Thyroid gland (tissue), 4 donors: ENCODE measurements around the gene MTA3. TPM values are rescaled to one million over a fixed set of nuclear protein-coding genes. Genes with fewer than 3 reads are reported as not detected.

ENCODE experiments used
- DNase-seq, 2 donors: peaks; one replicate each; pipeline ENCODE4 v3.0.0-alpha.2; 2019
- H3K27ac ChIP-seq, 3 donors: fragments of 200-600 bp; sonication (generic); 1 replicate in 2 of 3; 2 replicates in 1 of 3; pipeline ENCODE4 v1.5.1; 2016 to 2019; ENCODE audit warnings: mild to moderate bottlenecking in 1 of 3, moderate library complexity in 1 of 3
- H3K27me3 ChIP-seq: fragments of 200-600 bp; sonication (generic); one replicate; pipeline ENCODE4 v1.5.1; 2019
- H3K36me3 ChIP-seq, 2 donors: fragments of 200-600 bp; sonication (generic); one replicate each; pipeline ENCODE4 v1.5.1; 2016 to 2019
- H3K4me1 ChIP-seq, 2 donors: fragments of 200-600 bp; sonication (generic); one replicate each; pipeline ENCODE4 v1.5.1; 2017 to 2019
- H3K4me3 ChIP-seq, 3 donors: fragments of 200-600 bp; sonication (generic); replicated peaks in 1 of 3; 1 replicate in 2 of 3; 2 replicates in 1 of 3; pipeline ENCODE4 v1.5.1; 2016; ENCODE audit warnings: mild to moderate bottlenecking in 1 of 3
- H3K9me3 ChIP-seq: fragments of 200-600 bp; sonication (generic); one replicate; pipeline ENCODE4 v1.5.1; 2017
- CTCF ChIP-seq, 6 experiments: fragments of 200-600 bp in 3 of 6; fragments of 450-650 bp in 3 of 6; sonication (generic) in 3 of 6; IDR thresholded peaks; one replicate each; pipeline ENCODE4 v1.5.1; 2016 to 2019; ENCODE audit warnings: antibody characterized with exemption in 6 of 6, mild to moderate bottlenecking in 2 of 6, inconsistent platforms in 1 of 6, moderate library complexity in 1 of 6
- POLR2A ChIP-seq, 2 donors: fragments of 450-650 bp; IDR thresholded peaks; one replicate each; pipeline ENCODE4 v1.6.1; 2017; ENCODE audit warnings: antibody characterized with exemption in 2 of 2, mild to moderate bottlenecking in 2 of 2, moderate library complexity in 1 of 2
- WGBS, 2 donors: methylation state at CpG; one replicate each; pipeline ENCODE4 v1.1.5; 2017; 5-methylcytosine and 5-hydroxymethylcytosine counted together
- intact Hi-C: fragments of 100-400 bp; cut with DNase I; formaldehyde crosslinking; loops from one replicate; pipeline ENCODE4 v1.15.1; 2023
- total RNA-seq, 4 donors: library from RNA; depleted of rRNA; stranded (reverse); fragments of >200 nt; gene quantifications; one replicate each; pipeline ENCODE4 v1.2.3, GENCODE V29; 2016

MTA3 gene
- total RNA-seq, 4 donors from 2014 or later: 29.8 to 50.0 (median 34.0) TPM

- no peaks in the 10 kb centered on the region for H3K36me3 ChIP-seq
- WGBS, 2 donors: 95 to 98% methylated on average over 3 of the region's 3 CpGs
- H3K27ac ChIP-seq: no peak overlapping the region
- no peaks in the 10 kb centered on the region for H3K9me3 ChIP-seq
- no peak overlapping the region for H3K4me3 ChIP-seq
- no peak for DNase-seq
- H3K27me3 ChIP-seq: no peaks in the 10 kb centered on the region
- TF ChIP-seq CTCF (IDR thresholded peaks at IDR 0.05) (no peak), POLR2A (IDR thresholded peaks at IDR 0.05) (no peak)
- intact Hi-C loops: no loop called here
- peaks cover 0 to 4% of the 10 kb centered on the region in 2 donors for H3K4me1 ChIP-seq
Measured at GRCh38 chr2:42744545-42745082, 176.2 kb downstream of the MTA3 start.

- no peaks in the 10 kb centered on the region for H3K4me1 ChIP-seq
- no peaks in the 10 kb centered on the region for H3K9me3 ChIP-seq
- H3K27me3 ChIP-seq: no peaks in the 10 kb centered on the region
- 72% methylated on average over 3 of the region's 3 CpGs for WGBS, 2 donors
- H3K27ac ChIP-seq: no peak overlapping the region
- H3K36me3 ChIP-seq: no peaks in the 10 kb centered on the region
- intact Hi-C loops: no loop called here
- H3K4me3 ChIP-seq: no peak overlapping the region
- no peak for TF ChIP-seq POLR2A (IDR thresholded peaks at IDR 0.05)
- TF ChIP-seq CTCF (IDR thresholded peaks at IDR 0.05): no peak
- no peak for DNase-seq
Measured at GRCh38 chr2:42747422-42747821, 179.0 kb downstream of the MTA3 start.

- no peak overlapping the region for H3K4me3 ChIP-seq
- TF ChIP-seq POLR2A (IDR thresholded peaks at IDR 0.05) (no peak), CTCF (IDR thresholded peaks at IDR 0.05) (no peak)
- intact Hi-C loops: no loop called here
- no peak overlapping the region for H3K27ac ChIP-seq
- DNase-seq: no peak
- H3K9me3 ChIP-seq: no peaks in the 10 kb centered on the region
- no peaks in the 10 kb centered on the region for H3K27me3 ChIP-seq
- H3K36me3 ChIP-seq: no peaks in the 10 kb centered on the region
- 93 to 98% methylated on average over 4 of the region's 4 CpGs for WGBS, 2 donors
- H3K4me1 ChIP-seq: peaks cover 4 to 9% of the 10 kb centered on the region in 2 donors
Measured at GRCh38 chr2:42748840-42749239, 180.4 kb downstream of the MTA3 start.

GRCh38 chr2:42752314-42752713 lies 183.9 kb downstream of the MTA3 start:
- no peaks in the 10 kb centered on the region for H3K27me3 ChIP-seq
- no peaks in the 10 kb centered on the region for H3K36me3 ChIP-seq
- no peak for DNase-seq
- peaks cover 12 to 17% of the 10 kb centered on the region in 2 donors for H3K4me1 ChIP-seq
- 82 to 87% methylated on average over 2 of the region's 2 CpGs for WGBS, 2 donors
- no peak overlapping the region for H3K4me3 ChIP-seq
- H3K27ac ChIP-seq: no peak overlapping the region
- TF ChIP-seq POLR2A (IDR thresholded peaks at IDR 0.05): no peak
- no peak for TF ChIP-seq CTCF (IDR thresholded peaks at IDR 0.05)
- intact Hi-C loops: no loop called here
- H3K9me3 ChIP-seq: no peaks in the 10 kb centered on the region

- Histone ChIP-seq H3K27me3 (no peaks in the 10 kb centered on the region), H3K9me3 (no peaks in the 10 kb centered on the region), H3K4me3 (no peak overlapping the region), H3K36me3 (no peaks in the 10 kb centered on the region), H3K4me1 (peaks cover 12 to 17% of the 10 kb centered on the region in 2 donors), H3K27ac (peak overlapping the region; percentile 42 to 87 (median 71))
- peak in 1 of 2 donors; percentile 33 for DNase-seq
- intact Hi-C loops: no loop called here
- WGBS, 2 donors: 89 to 91% methylated on average over 24 of the region's 24 CpGs
- TF ChIP-seq POLR2A (IDR thresholded peaks at IDR 0.05) (no peak), CTCF (IDR thresholded peaks at IDR 0.05) (no peak)
Measured at GRCh38 chr2:42752816-42753813, 184.7 kb downstream of the MTA3 start.
